EL (cell line): ENCODE data around the gene MAPK8IP3.
"Not testable (repeated sequence)": the region's sequence is repeated elsewhere in the genome, so short reads cannot be mapped to it uniquely, and the experiment has no call there.

ENCODE experiments used
- DNase-seq: peaks from one replicate; pipeline ENCODE4 v3.0.0-alpha.2; 2016

Gene MAPK8IP3

GRCh38 chr16:1677942-1678499 lies 28.0 kb upstream of the MAPK8IP3 start, which contains the start of gene JPT2:
Gene JPT2, plus strand, starts transcription at chr16:1678279. Its CDS starts 34 bp downstream, at chr16:1678313.
- DNase-seq = peak; percentile 96

DNA sequence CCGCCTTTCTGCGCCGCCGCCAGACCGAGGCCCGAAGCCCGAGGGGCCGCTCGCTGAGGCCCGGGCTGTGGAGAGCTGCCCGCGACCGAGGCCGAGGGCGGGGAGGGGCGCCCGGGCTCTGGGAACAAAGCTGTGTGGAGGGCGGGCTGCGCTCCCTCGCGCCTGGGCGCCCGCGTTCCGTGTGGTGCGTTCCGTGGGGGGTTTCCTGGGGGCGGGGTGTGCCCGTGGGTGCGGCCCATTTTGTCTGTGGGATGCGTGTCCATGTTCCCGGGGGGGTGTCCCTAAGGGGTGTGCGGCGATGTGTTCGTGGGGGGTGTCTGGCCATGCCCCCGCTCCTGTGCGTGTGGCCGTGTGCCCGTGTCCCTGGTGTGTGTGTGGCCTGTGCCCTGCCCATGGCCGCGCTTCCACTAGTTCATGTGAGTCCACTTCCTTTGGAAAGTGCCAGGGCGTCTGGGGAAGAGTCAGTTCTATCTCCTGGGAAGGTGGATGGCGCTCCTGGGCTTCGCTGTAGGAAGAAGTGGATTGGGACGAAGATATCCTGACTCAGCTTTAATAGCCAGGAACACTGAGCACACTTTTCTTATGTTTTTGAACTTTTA lies 27.4 kb upstream of the MAPK8IP3 start:
- peak; percentile 50 for DNase-seq

DNA sequence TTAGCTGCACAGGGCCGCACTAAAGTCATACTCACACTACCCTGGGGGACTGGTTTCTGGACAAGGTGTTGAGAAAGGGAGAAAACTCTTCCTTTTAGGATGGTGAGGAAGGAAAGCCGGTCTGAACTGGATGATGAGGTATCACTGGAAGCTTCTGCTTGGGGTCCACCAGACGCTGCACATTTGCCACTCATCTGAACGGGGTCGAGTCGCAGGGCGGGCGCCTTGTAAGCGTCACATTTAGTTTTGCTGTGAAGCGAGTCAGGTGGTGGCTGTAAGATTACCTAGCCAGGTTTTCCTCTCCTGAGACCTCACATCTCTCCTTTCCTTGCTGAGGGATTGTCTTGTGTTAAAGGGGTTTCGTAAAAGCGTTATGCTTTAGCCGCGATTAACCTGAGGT lies 25.6 kb upstream of the MAPK8IP3 start:
- DNase-seq = no peak

DNA sequence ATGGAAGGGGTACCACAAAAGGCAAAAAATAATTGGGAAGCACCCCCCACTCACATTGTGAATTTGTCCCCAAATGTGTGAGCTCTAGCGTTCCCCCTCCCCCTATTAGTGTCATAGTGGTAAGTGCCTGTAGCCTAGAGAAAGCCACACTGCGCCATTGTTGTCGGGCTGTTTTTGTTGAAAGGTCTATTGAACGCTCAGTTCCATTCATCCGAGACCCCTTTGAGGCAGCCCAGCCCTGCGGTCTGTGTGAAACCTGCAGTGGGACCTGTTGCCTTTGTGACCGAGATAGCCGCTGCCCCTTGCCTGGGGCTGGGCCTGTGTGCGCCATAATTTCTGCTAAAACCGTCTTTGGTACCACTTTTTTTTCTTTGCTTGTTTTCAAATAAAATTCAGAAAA lies 25.0 kb upstream of the MAPK8IP3 start:
- no peak for DNase-seq

DNA sequence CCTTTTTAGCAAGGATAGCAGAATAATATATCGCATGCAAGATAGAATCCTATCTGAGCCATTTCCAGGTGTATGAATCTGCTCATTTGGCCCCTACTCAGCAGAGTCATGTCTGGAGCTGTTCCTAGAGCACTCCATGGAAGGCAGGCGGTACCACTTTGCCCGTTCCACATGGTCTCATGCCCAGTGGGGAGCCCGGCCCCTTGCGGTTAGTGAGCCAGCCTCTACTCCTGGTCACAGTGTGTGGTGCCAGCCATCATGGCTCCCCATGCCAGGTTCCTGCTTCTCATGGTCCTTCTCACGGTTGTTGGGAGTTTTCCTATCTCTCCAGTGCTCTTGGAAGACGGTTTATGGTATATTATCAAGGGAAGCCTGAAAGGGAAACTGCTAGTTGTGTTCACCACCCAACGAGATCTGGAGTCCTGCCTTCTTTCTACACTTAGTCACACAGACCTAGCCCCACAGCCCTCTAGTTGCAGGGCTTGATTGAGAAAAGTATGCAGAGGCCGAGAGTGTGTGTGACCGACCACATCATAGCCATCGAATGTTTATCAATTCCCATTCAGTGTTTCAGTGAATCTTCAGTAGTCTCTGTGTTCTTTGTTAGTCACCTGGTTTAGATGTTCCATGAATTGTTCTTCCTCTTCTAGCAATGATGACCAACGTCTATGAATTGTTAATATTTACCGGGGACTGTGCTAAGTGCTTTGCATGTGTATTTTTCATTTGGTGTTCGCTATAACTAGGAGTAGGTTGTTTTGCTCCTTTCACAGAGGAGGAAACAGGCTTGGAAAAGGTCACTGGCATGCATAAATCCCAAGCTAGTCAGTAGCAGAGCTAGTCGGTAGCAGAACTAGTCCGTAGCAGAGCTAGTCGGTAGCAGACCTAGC lies 18.3 kb upstream of the MAPK8IP3 start:
- no peak for DNase-seq

- DNase-seq = peak; percentile 27
These were observed 17.0 kb upstream of the MAPK8IP3 start for GRCh38 chr16:1688807-1689560.

DNA sequence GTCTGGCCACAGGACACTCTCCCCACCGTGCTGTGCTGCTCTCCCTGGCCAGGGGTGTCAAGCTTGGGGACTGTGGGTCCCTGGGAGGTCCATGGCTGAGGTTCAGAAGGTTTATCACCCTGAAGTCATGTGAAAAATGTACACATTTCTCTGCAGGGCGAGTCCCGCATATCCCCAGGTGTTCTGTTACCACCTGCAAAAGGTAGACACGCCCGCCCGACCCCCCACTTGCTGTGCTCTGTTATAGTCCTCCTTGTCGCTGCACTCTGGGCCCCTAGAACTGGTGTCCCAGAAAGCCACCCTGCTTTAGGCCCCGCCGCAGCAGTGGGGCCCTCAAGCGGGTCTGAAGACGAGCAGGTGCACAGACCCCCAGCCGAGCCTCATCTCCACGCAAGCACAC lies 16.1 kb upstream of the MAPK8IP3 start:
- DNase-seq = no peak

GRCh38 chr16:1690810-1691209 lies 15.2 kb upstream of the MAPK8IP3 start:
- DNase-seq = no peak

DNA sequence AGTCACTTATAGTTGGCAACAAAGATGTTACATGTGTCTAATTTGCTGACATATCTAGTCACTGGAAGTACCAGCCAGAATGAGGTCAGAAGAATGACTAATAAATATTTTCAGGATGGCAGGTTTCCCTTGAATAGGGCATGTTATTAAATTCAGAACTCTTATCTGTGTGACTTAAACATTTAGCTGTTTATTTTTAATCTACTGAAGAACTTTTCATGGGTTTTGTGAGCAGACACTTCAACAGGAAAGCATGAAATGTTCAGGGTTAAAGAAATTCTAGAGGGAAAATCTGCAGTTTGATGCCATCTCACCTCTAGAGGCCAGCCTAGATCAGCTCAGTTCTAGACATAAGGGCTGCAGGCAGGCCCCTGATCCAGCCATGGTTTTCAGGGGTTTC lies 14.7 kb upstream of the MAPK8IP3 start:
- DNase-seq = peak; percentile 67

- peak; percentile 88 for DNase-seq
These were observed 14.0 kb upstream of the MAPK8IP3 start for GRCh38 chr16:1691956-1692355.

GRCh38 chr16:1696863-1697262 lies 9.1 kb upstream of the MAPK8IP3 start:
- DNase-seq = peak; percentile 60

DNA sequence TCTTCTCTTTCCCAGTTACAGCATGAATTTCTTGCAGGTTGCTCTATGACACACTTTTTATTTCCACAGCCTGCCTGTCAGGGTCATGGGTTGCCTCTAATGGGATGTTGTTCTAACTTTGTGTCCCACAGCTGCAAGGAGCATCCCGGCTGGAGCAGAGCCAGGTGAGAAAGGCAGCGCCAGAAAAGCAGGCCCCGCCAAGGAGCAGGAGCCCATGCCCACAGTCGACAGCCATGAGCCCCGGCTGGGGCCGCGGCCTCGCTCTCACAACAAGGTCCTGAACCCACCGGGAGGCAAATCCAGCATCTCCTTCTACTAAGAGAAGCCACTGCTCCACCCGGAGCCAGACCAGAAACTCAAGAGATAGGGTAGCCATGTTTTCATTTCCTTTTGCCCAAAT lies 7.3 kb upstream of the MAPK8IP3 start:
- DNase-seq = no peak

GRCh38 chr16:1700246-1700645 lies 5.7 kb upstream of the MAPK8IP3 start:
- no peak for DNase-seq

- DNase-seq = no peak
These were observed 4.6 kb upstream of the MAPK8IP3 start for GRCh38 chr16:1701216-1701878.

- not testable (repeated sequence) for DNase-seq
These were observed 689 bp upstream of the MAPK8IP3 start for GRCh38 chr16:1705324-1705687.

- peak; percentile 29 for DNase-seq
These were observed 594 bp downstream of the MAPK8IP3 start for GRCh38 chr16:1706386-1707192.

GRCh38 chr16:1707193-1707790 lies 1.3 kb downstream of the MAPK8IP3 start:
- DNase-seq = peak; percentile 31

GRCh38 chr16:1708083-1708767 lies 2.2 kb downstream of the MAPK8IP3 start:
- DNase-seq = no peak

DNA sequence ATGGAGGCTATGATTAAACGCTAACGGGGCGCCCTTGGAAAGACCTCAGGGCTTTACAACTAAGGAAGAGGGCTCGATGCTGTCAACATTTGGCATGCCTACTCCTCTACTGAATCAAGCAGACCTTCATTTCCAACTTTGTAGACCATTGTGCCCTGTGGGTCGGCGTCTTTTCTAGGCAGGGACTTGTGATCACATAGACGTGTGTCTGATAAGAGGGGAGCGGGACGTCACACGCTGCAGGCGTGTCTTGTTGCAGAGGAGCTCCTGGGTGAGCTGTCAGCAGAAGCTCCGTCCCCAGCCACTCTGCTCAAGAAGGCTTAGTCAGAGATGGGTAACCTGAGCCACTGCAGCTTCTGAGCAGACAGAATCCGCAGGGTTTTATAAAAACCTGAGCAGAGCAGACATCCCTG lies 2.8 kb downstream of the MAPK8IP3 start:
- no peak for DNase-seq

GRCh38 chr16:1709356-1709755 lies 3.4 kb downstream of the MAPK8IP3 start:
- DNase-seq = no peak
